Stomach (tissue), 9 donors: Measurements from ENCODE around the gene KBTBD8. TPM values are rescaled to one million over a fixed set of nuclear protein-coding genes. Genes with fewer than 3 reads are reported as not detected.

Source experiments
- DNase-seq, 2 donors: peaks; one replicate each; pipeline versions ENCODE4 v3.0.0 to v3.0.0-alpha.2; 2013 to 2019
- H3K27ac ChIP-seq, 5 donors: fragments of 200-600 bp in 4 of 5; sonication (generic) in 4 of 5; one replicate each; pipeline ENCODE4 v1.5.1; 2013 to 2019; ENCODE audit warnings: mild to moderate bottlenecking in 1 of 5, moderate library complexity in 1 of 5
- H3K27me3 ChIP-seq, 3 donors: fragments of 200-600 bp; sonication (generic); one replicate each; pipeline ENCODE4 v1.5.1; 2017 to 2019; ENCODE audit warnings: mixed run types in 1 of 3
- H3K36me3 ChIP-seq, 4 donors: fragments of 200-600 bp; sonication (generic); 1 replicate in 3 of 4; 2 replicates in 1 of 4; pipeline ENCODE4 v1.5.1; 2016 to 2019
- H3K4me1 ChIP-seq, 4 donors: fragments of 200-600 bp; sonication (generic); one replicate each; pipeline ENCODE4 v1.5.1; 2016 to 2019
- H3K4me3 ChIP-seq, 4 donors: fragments of 200-600 bp; sonication (generic) in 3 of 4; one replicate each; pipeline ENCODE4 v1.5.1; 2016 to 2019; ENCODE audit warnings: mild to moderate bottlenecking in 1 of 4
- H3K9me3 ChIP-seq, 4 donors: fragments of 200-600 bp; sonication (generic); one replicate each; pipeline ENCODE4 v1.5.1; 2016 to 2019
- CTCF ChIP-seq, 7 experiments: fragments of 450-650 bp in 4 of 7; fragments of 200-600 bp in 3 of 7; sonication (generic) in 3 of 7; IDR thresholded peaks; one replicate each; pipeline ENCODE4 v1.5.1; 2016 to 2019; ENCODE audit warnings: antibody characterized with exemption in 7 of 7, control low read depth in 2 of 7, mild to moderate bottlenecking in 1 of 7
- EP300 ChIP-seq: sonication (generic); formaldehyde crosslinking; IDR thresholded peaks from one replicate; pipeline ENCODE4 v1.6.1; 2017; ENCODE audit warnings: antibody characterized with exemption
- POLR2A ChIP-seq, 4 donors: fragments of 450-650 bp; IDR thresholded peaks; one replicate each; pipeline ENCODE4 v1.6.1; 2016; ENCODE audit warnings: antibody characterized with exemption in 4 of 4, control low read depth in 2 of 4, mild to moderate bottlenecking in 1 of 4, moderate library complexity in 1 of 4
- POLR2AphosphoS5 ChIP-seq, 3 donors: sonication (generic); formaldehyde crosslinking; IDR thresholded peaks; one replicate each; pipeline ENCODE4 v1.6.1; 2016; ENCODE audit warnings: antibody characterized with exemption in 3 of 3
- WGBS, 5 donors: extraction: QIAGEN DNeasy Blood & Tissue Kit in 3 of 5; methylation state at CpG; one replicate each; pipeline versions ENCODE4 v1.1.5 to v1.1.7; 2013 to 2018; 5-methylcytosine and 5-hydroxymethylcytosine counted together
- intact Hi-C: fragments of 100-400 bp; cut with DNase I; formaldehyde crosslinking; loops from one replicate; pipeline ENCODE4 v1.15.1; 2023; ENCODE audit warnings: low total_unique reads
- polyA plus RNA-seq, 3 donors: library from polyadenylated mRNA; stranded (reverse); fragments of 200-250 nt; gene quantifications; one replicate each; pipeline ENCODE4 v1.2.3, GENCODE V29; 2013
- total RNA-seq, 5 donors: library from RNA; depleted of rRNA; stranded (reverse); fragments of >200 nt; gene quantifications; one replicate each; pipeline versions ENCODE4 v1.1.0 to v1.2.3, GENCODE V29; 2014 to 2016
- donor health status: healthy with polysubstance abuse.
- donor health status: Bipolar disorder and iron deficiency.
- donor health status: healthy.

Gene KBTBD8
- total and polyA plus RNA-seq, 8 donors: 0.45 to 2.2 (median 0.67) TPM; not detected in 2

- H3K36me3 ChIP-seq: no peaks in the 10 kb centered on the region
- no peak for DNase-seq
- H3K9me3 ChIP-seq: no peaks in the 10 kb centered on the region
- H3K4me3 ChIP-seq: no peak overlapping the region
- intact Hi-C loops: no loop called here
- peaks cover 0 to 4% (median 0%) of the 10 kb centered on the region in 4 donors for H3K4me1 ChIP-seq
- 81 to 93% (median 85%) methylated on average over 1 of the region's 1 CpG for WGBS, 5 donors
- H3K27ac ChIP-seq: no peak overlapping the region
- TF ChIP-seq EP300: no peak
- no peak for TF ChIP-seq POLR2AphosphoS5 (IDR thresholded peaks at IDR 0.05)
- no peak for TF ChIP-seq POLR2A (IDR thresholded peaks at IDR 0.05)
- TF ChIP-seq CTCF (IDR thresholded peaks at IDR 0.05): no peak
- H3K27me3 ChIP-seq: no peaks in the 10 kb centered on the region
These were observed 45.8 kb upstream of the KBTBD8 start for GRCh38 chr3:66952357-66952756.

- Histone ChIP-seq H3K4me1 (peaks cover 0 to 4% (median 0%) of the 10 kb centered on the region in 4 donors), H3K9me3 (no peaks in the 10 kb centered on the region), H3K36me3 (no peaks in the 10 kb centered on the region), H3K4me3 (no peak overlapping the region), H3K27ac (no peak overlapping the region), H3K27me3 (no peaks in the 10 kb centered on the region)
- no peak for TF ChIP-seq POLR2A (IDR thresholded peaks at IDR 0.05)
- no peak for TF ChIP-seq POLR2AphosphoS5 (IDR thresholded peaks at IDR 0.05)
- no peak for TF ChIP-seq CTCF (IDR thresholded peaks at IDR 0.05)
- no peak for TF ChIP-seq EP300
- DNase-seq: no peak
- intact Hi-C loops: no loop called here
- WGBS, 5 donors: 86 to 95% (median 89%) methylated on average over 4 of the region's 4 CpGs
These were observed 44.1 kb upstream of the KBTBD8 start for GRCh38 chr3:66953934-66954445.

- Histone ChIP-seq H3K9me3 (no peaks in the 10 kb centered on the region), H3K27ac (no peak overlapping the region), H3K4me3 (no peak overlapping the region), H3K27me3 (peaks cover 0 to 2% (median 0%) of the 10 kb centered on the region in 3 donors), H3K4me1 (no peaks in the 10 kb centered on the region), H3K36me3 (no peaks in the 10 kb centered on the region)
- DNase-seq: no peak
- 72 to 95% (median 88%) methylated on average over 4 of the region's 4 CpGs for WGBS, 5 donors
- intact Hi-C loops: no loop called here
- TF ChIP-seq POLR2AphosphoS5 (IDR thresholded peaks at IDR 0.05): no peak
- no peak for TF ChIP-seq EP300
- TF ChIP-seq CTCF (IDR thresholded peaks at IDR 0.05): no peak
- no peak for TF ChIP-seq POLR2A (IDR thresholded peaks at IDR 0.05)
These were observed 41.4 kb upstream of the KBTBD8 start for GRCh38 chr3:66956742-66957141.

- Histone ChIP-seq H3K27me3 (peaks cover 0 to 7% (median 0%) of the 10 kb centered on the region in 3 donors), H3K27ac (no peak overlapping the region), H3K36me3 (no peaks in the 10 kb centered on the region), H3K9me3 (no peaks in the 10 kb centered on the region), H3K4me3 (no peak overlapping the region), H3K4me1 (no peaks in the 10 kb centered on the region)
- WGBS, 5 donors: 72 to 79% (median 77%) methylated on average over 5 of the region's 5 CpGs
- TF ChIP-seq POLR2A (IDR thresholded peaks at IDR 0.05): no peak
- TF ChIP-seq POLR2AphosphoS5 (IDR thresholded peaks at IDR 0.05): no peak
- TF ChIP-seq CTCF (IDR thresholded peaks at IDR 0.05): no peak
- no peak for TF ChIP-seq EP300
- intact Hi-C loops: no loop called here
- no peak for DNase-seq
These were observed 40.7 kb upstream of the KBTBD8 start for GRCh38 chr3:66957367-66957766.
